Stimulated activated CD4-positive, alpha-beta T cell treated with anti-CD3 and anti-CD28 coated beads, Interleukin-4, amount 100 ng/mL, for 48 hours (primary cell): ENCODE data around the gene C4BPA.
A peak's percentile ranks its signal among the peaks of the same experiment; 100 is the strongest.

ENCODE experiments used
- DNase-seq, 2 donors: peaks; one replicate each; pipeline ENCODE4 v3.0.0-alpha.2; 2020; ENCODE audit warnings: low read depth in 2 of 2

The C4BPA gene

DNA sequence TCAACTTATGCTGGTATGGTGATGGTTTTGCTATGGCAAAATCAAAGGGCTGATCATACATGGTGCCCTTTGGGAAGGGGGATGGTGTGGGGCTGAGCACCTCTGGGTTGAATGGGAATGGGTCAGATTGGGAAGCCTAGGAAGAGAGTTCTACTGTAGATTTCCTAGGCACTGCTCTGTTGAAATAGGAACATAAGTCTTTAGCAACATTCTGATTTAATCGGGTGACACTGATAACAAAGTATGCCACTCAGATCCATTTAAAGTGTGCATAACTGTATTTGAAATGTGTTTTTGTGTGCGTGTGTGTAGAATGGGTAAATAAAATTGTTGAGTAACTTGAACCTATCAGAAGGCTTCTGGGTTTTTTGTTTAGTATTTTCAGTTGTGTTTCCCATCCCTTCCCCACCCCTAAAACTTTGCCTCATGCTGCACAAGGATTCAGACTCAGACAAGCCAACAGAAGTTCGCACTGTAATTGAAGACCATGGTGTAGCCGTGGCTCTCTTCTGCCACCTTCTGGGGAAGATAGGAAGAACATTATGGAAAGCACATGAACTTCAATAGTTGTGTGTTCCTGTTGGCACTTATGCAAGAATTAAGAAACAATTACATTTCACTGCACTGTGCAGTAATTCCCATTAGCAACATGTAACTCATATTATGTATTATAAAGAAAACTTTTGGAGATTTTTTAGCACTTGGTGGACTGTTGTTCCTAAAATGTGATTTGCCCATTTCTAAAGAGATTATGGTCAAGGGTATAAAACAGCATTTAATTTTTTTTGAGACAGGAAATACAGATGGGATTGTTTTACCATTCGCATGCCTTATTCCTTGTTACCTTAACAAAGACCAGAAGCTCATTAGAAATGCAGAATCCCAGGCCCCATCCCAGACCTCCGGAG is 26.3 kb upstream of the C4BPA start:
- peak; percentile 24 to 45 for DNase-seq

DNA sequence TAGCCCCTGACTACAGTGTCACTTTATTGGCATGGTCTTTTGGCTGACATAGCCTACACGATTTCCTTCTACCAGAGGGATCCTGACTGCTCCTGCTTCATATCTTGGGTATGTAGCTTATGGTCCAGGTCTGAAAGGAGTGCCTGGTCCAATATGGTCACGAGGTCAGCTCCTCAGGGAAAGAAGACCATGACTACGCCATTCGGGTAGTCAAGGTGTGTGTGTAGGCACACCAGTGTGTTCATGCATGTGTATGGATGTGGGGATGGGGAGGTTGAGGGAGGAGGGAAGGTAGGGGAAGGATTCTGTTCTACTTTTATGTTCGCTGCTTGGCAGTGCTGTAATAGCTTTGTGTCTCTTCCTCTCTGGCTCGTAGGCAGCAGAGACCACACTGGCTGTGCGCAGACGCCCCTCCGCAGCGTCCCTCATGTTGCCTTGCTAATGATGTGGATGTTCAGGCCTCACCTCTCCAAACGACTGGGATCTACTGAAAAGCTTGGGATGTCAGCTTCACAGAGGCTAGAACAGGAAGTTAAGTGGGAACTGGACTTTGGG is 25.4 kb upstream of the C4BPA start:
- no peak for DNase-seq

DNA sequence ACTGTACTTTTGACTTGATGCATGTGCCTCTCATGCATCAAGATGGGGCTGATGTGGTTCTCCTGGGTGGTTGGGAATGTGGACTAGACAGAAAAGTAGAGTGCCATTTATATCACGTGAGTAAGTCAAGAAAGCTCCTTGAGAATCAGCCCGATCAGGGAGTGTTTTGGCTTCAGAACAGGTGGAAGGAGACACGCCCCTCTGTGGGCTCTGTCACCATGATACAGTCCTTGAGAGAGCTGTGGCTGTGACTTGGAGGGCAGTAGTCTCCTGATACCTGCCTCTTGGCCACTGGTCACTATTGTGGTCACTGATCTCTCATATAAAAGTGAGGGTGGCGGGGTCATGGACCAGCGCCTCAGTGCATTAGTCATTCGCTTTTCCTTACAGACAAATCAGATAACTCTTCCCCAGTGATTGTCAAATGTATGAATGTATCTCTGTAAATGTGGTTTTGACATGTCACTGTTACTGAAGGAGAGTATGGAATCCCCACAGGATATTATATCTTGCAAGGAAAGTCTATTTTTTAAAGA is 24.3 kb upstream of the C4BPA start:
- DNase-seq: no peak

DNA sequence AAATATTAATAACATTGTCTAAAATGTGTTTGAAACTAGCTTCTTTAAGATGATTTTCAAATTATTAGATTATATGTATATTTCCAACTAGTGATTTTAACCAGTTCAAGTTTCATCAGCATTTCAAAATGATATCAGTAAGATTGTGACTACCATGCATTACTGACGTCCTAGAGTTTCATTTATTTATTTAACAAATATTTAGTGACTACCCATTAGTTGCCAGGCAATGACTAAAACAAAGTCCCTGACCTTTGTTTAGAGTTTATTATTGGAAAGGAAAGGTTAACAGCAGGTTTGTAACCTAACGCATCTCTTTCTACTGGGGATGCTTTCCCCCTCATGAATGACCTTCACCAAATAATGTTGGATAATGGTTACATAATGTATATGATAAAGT is 22.9 kb upstream of the C4BPA start:
- no peak for DNase-seq

DNA sequence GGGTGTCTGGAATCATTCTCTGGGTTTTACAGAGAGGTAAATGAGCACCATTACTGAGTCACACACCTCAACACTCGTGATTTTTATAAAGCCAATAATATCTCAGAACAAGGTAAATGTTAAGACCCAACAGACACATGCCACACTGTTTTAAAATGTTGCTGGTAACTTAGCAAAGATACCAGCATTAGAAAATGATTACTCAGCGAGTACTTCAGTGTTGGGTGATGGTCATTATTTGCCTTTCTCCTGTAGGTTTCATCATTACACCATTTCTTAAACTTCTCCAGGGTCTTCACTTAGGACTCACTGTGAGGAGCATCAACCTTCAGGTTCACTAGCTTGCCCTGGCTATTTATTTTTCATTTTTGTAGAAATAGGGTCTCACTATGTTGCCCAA is 22.2 kb upstream of the C4BPA start:
- no peak for DNase-seq

DNA sequence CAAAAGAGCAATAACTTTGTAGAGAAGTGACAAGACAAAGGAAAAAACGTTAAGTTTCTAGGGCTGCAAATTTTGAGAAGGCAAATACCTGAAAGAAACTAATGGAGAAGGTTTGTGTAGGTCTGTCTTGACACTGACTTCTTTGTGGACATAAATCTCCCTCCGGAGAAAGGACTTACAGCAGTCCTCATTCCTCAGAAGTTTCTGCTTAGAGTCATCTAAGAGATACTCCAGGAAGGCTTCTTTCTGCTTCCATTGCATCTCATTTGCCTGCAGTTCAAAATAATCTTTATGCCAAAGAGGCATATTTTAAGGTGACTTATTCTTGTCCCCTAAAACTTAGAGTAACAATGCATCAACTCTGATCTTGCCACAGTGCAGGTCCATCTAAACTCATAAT is 19.8 kb upstream of the C4BPA start:
- DNase-seq: no peak

DNA sequence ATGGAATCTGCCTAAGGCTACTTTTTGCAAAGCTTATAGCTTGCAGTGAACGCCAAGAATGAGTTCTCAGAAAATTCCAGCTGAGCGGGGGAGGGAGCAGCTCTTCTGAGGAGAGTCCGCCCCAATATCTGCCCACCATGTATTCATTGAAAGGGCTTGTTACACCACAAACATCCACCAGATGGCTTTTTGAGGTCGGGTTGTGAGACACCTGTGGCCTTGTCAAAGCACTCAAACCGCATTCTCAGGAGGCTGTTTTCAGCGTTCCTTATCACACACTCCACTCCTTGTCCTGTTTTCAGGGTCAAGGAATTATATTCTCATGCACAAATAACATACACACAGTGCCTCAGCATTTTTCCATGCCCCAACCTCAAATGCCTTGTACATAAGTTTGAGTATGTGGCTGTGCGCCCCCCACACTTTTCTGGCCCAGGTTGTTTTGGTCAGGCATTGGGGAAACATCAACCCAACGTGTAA is 19.3 kb upstream of the C4BPA start:
- DNase-seq: peak; percentile 37 to 38

DNA sequence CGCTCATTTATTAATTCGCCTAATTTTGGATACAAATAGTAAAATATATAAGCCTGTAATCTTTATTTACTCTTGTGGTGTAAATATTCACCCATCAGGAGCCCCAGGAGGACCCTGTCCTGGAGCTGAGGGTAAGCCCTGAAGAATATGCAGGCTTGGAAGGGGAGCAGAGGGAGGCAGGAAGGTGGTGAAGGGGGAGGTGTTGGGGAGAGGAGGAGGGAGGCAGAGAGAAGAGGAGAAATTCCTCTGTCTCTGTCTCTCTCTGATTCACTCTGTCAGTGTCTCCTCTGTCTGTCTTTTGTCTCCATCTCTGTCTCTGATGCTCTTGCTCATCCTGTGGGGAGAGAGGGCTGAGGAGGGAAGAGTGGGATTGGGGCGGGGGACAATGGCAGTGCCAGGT is 18.1 kb upstream of the C4BPA start:
- DNase-seq: no peak

DNA sequence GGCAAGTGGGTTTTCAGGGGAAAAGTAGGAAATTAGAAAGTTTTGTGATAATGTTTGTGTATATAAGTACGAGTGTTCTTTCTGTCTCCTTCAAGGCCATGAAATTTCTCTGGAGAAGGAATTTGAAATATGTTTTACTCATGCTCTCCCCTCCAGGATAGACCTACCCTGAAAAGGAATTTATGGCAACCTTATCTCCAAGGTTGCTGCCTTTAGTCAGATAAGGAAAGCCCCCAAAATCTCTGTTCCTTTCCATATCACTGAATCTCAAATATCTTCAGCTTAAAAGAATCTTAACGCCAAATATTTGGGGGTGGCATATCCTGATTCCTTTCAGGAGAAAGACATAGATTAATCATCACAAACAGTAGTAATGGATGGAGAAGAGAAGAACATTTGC is 15.9 kb upstream of the C4BPA start:
- no peak for DNase-seq

DNA sequence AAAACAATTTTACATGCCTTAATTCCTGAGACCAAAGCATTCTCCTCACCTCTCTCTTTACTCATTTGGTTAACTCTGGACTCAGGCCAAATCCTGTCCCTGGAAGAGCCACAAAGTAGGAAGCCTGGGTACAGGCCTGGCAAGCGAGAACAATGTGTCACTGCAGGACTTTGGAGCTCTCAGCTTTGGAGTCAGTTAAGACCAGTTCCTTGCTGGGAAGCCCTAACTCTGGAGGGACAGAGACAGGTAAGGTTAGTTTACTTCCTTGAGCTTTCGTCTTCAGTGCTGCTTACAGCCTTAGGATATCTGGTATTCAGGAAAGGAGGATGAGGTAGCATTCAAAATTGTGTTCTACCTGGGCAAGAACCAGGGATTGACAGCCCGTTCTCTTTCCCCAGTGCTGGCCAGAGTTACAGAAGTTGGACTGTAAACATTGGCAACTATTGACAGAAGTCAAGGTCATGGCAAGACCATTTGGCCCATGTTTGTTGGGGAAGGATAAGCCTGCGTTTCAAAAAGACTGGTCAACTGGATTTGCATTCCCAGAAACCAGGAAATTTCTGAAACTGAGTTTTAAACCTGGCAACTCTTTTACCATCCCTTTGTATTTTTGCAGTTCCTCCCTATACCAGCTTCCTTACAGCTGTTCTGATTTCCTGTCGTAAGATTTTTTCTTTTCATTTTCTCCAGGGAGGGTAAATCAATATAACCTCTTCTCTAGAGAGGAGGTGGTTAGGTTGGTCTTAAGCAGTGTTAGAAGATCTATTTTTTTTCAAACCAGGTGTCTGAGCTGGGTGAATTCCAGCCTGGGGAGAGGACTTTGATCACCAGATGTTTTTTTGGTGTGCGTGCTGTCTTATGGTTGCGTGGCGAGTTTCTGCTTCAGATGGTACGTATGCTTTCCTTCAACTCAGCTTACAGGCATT is 15.1 kb upstream of the C4BPA start, which contains the start of gene C4BPB:
TSS of gene C4BPB (plus strand) at position 160 of the 926 bp plus-strand sequence. CDS start at position 832, 672 bp downstream.
- DNase-seq: no peak

DNA sequence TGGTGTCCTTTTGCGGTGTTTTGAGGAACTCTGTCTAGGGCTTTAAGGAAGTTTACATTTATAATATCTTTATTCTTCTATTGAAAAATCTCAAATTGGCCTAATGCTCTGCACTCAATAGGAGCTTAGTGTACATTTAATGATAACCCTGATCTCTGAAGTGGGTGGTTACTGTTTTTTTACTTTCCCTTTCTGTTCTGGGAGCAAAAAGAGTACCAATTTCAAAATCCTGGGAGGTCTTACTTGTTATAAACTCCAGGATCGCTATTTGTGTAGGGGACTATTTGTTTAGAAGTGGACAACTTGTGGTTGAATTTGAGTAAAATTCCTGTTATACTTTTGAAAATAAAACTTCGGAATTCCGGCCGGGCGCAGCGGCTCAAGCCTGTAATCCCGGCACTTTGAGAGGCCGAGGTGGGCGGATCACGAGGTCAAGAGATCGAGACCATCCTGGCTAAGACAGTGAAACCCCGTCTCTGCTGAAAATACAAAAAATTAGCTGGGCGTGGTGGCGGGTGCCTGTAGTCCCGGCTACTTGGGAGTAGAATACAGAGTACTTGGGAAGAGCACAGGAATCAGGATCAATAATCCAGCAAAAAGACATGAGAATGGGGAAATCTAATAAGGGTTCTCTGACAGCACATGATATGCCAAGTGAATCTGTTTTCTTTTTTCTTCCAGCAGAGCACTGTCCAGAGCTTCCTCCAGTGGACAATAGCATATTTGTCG is 14.2 kb upstream of the C4BPA start:
- no peak for DNase-seq

DNA sequence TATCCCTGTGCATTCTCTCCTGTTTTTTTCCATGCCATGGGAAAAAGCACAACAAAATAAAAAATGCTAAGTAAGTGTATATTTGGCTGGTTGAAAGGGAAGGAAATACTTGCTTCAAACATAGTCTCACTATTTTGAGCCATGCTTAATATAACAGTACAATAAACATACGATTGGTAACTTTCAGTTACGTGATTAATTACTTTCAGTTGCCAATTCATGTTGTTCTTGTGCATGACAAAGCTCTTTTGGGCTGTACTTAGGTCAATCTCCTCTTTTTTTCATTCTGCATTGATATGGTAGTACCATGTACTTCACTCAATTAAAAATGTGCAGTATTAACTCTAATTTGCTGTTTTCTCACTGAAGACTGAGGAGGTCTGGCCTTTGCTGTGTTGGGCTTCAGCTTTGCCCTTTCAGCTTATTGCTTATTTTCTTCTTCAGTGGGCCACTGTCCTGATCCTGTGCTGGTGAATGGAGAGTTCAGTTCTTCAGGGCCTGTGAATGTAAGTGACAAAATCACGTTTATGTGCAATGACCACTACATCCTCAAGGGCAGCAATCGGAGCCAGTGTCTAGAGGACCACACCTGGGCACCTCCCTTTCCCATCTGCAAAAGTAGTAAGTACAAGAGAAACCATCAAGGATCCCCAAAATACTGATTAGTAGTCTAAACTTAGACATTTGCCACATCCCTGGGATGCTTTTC is 12.7 kb upstream of the C4BPA start:
- no peak for DNase-seq

DNA sequence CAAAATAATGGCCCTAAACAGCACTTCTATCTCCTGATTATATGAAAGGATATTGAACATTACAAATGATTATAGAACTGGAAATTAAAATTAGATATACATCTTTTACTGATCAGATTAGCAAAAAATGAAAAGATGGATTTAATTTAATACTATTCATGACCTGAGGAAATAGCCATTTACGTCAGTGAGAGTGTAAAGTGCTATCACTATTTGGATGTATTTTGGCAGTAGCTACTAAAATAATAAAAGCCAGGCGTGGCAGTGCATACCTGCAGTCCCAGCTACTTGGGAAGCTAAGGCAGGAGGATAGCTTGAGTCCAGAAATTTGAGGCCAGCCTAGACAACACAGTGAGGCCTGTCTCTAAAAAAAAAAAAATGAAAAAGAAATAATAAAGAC is 10.1 kb upstream of the C4BPA start:
- DNase-seq: no peak

DNA sequence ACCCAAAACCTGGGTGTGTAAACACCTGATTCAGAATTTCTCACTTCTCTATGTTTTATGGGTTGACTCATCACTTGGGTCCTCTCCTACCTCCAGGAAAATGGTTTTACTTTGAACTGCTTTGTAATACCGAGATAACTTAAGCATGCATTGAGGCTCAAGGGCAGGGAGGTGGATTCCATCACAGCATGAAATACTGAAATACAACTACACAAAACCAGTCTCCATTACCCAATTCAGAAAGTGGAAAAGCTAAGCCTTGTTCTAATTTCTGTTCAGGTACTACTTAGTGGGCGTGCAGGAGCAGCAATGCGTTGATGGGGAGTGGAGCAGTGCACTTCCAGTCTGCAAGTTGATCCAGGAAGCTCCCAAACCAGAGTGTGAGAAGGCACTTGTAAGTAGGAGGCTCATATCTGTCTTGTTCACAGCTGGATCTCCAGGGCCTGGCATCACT is 6.1 kb upstream of the C4BPA start:
- DNase-seq: peak in 1 of 2 donors; percentile 23

DNA sequence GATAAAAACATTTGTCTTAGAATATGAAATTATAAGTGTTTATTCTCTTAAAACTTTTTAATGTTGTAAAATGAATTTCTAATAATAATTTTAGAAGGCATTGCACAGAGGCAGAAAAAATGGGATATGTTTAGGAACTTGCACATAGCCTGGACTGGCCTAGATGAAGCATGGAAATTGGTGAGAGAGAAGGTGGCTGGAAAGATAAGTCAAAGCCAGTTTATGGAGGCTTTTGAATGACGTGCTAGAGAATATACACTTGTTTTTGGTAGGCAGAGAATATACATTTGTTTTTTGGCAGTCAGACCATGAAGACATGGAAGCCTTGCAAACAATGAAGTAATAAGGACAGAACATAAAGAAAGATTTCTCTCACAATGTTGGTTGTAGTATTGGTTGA is 2.3 kb upstream of the C4BPA start:
- no peak for DNase-seq

DNA sequence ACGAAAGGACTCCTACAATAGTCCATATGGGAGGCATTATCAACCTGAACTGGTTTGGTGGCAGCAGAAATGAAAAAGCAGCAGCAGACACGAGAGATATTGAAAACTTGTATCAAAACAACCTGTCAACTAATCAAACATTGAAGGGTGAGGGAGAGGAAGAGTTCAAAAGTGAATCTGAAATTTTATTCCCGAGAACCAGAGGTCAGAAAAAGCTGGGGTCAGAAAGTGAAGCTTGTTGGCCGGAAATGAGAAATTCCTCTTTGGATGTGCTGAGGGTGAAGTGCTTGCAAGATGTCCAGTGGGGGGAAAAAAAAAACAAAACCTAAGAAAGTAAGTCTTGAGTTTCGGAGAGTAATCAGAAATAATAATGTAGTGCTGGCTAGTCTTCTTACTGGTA is 1.9 kb upstream of the C4BPA start:
- no peak for DNase-seq

DNA sequence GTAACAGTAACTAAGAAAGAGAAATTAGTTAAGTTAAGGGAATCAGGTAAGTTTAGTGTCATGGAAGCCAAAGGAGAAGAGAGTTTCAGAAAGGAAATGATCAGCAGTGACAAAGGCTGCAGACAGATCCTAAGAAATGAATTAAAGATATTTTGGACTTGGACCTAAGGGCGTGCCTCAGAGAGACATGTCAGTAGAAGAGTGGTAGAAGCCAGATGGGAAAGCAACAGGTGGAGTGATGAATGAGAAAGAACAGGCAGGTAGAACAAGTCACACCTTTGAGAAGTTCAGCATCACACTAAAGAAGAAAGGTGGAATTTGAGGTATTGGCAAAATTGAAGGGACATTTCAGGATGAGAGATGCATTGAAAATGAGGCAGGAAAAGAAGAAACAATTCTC is 1.4 kb upstream of the C4BPA start:
- no peak for DNase-seq

DNA sequence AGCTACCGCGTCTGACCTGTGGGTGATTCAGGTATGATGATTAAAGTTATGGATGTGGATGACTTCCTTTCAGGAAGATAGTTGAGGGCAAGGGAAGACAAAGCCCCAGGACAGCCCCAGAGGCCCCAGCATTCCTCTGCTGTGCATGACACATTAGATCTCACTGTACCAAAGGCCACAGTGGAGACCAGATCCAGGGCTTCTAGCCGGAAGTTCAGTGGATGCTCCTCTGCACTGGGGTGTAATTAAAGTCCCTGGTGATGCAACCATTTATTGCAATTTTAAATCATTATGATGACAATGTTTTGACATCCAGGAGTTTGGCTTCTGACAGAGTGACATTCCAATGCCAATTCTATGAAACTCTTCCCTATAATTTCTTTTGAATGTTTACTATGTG is 5.0 kb downstream of the C4BPA start:
- DNase-seq: no peak

DNA sequence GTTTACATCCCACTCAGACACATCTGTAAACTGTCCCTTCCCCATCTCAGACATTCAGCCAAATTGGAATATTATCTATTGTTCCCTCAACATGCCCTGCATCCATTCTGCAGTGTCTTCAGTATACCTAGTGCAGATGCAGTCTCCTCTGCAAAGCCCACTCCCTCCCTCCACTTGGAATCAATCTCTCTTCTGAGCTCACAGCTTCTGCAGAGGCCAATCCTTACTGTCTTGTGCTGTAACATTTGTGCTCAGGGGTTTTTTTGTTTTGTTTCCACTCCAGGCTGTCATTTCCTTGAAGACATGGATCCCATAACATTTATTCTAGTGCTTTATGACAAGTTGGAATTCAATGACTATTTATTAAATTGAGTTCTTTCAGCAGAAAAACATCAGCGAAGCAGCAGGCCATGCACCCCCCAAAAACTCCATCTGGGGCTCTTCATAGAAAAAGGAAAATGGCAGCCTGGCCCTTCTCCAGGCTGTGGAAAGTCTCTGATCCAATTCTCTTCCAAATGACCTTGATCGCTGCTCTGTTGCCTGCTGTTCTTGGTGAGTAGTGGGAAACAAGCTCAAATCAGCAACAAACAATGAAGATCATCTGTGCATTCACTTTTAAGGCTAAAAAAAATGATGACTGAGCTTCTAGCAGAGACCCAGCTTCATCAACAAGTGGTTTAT is 8.7 kb downstream of the C4BPA start:
- no peak for DNase-seq

DNA sequence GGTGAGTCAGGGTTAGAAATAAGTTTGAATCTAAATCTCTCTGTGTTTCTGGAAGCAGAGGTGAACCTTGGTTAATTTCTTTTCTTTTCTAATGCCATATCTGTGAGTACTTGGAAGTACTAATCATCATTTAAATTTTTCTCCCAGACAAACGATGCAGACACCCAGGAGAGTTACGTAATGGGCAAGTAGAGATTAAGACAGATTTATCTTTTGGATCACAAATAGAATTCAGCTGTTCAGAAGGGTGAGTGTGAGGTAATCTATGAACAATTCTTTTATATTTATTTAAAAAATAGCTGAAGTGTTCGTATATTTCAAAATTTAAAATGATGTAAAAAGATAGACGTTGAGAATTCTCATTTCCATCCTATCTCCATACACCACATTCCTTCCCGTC is 11.2 kb downstream of the C4BPA start:
- no peak for DNase-seq
